Activated T-helper 2 cell treated with anti-CD3 and anti-CD28 coated beads, Interferon-gamma antibody, Interleukin-2, Interleukin-4, amounts not matched to agents 10 μg/mL and 5 μg/mL and 100 μg/mL, durations not matched to agents 14 hours and 24 hours and 36 hours (primary cell): ENCODE data around the gene EPHA5. TPM values are rescaled to one million over a fixed set of nuclear protein-coding genes. Genes with fewer than 3 reads are reported as not detected.

Experiments used
- DNase-seq: peaks from one replicate; pipeline ENCODE4 v3.0.0; 2021; ENCODE audit warnings: low spot score
- H3K27ac Mint-ChIP-seq: one replicate; pipeline ENCODE4 v1.8.0; 2021; ENCODE audit warnings: mixed read lengths
- H3K27me3 Mint-ChIP-seq: one replicate; pipeline ENCODE4 v1.8.0; 2021; ENCODE audit warnings: low read depth, mixed read lengths
- H3K36me3 Mint-ChIP-seq: one replicate; pipeline ENCODE4 v1.8.0; 2021; ENCODE audit warnings: low read depth, mixed read lengths
- H3K4me1 Mint-ChIP-seq: one replicate; pipeline ENCODE4 v1.8.0; 2021; ENCODE audit warnings: low read depth, mixed read lengths
- H3K4me3 Mint-ChIP-seq: one replicate; pipeline ENCODE4 v1.8.0; 2021; ENCODE audit warnings: low read depth, mild to moderate bottlenecking, moderate library complexity, mixed read lengths
- H3K9me3 Mint-ChIP-seq: one replicate; pipeline ENCODE4 v1.8.0; 2021; ENCODE audit warnings: mixed read lengths
- intact Hi-C: fragments of 100-400 bp; cut with micrococcal nuclease; formaldehyde crosslinking; loops from one replicate; pipeline ENCODE4 v1.15.1; 2023
- total RNA-seq: library from RNA; stranded (reverse); gene quantifications from 2 replicates; pipeline ENCODE4 v1.2.3, GENCODE V29; 2022

Gene EPHA5
- total RNA-seq, 1 donor from 2014 or later = not detected

DNA sequence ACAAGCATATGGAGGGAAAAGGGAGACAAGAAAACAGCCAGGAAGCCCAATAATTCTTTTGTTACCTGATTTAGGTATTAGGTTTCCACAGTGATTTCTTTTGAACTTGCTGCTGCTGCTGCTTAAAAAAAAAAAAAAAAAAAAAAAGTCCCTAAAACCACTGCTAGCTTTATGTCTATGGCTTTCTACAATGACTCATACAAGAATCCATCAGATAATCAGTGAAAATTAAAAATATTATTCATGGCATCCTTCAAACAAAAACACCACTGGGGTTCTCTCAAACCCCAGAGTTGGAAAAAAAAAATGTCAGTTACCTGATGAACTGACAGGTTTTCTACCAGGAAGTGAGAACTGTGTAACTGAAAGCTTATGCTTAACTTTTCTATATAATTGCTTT lies 14.3 kb downstream of the EPHA5 start:
- H3K27ac Mint-ChIP-seq = no peak overlapping the region
- no peak overlapping the region for H3K4me3 Mint-ChIP-seq
- H3K36me3 Mint-ChIP-seq = no peaks in the 10 kb centered on the region
- no peak for DNase-seq
- H3K9me3 Mint-ChIP-seq = peaks cover 1% of the 10 kb centered on the region
- intact Hi-C loops = no loop called here
- no peaks in the 10 kb centered on the region for H3K4me1 Mint-ChIP-seq
- no peaks in the 10 kb centered on the region for H3K27me3 Mint-ChIP-seq

DNA sequence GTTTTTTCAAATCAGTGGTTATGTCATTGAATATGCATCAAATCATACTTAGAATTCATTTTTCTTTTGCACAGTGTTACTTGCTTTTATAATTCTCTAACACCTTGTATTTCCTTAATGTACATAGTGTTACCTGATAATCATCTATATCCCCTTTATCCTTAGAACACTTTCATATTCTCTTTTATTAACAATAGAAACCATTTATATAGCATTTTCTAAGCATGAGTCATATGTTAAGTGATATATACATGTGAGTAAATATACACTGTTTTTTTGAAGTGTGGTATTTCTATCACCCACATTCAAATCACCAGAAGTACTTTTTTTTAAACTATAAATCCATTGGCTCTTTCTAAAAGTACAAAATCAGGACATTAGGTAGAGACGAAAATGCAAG lies 15.3 kb downstream of the EPHA5 start:
- Mint-ChIP-seq H3K27ac (no peak overlapping the region), H3K9me3 (peaks cover 7% of the 10 kb centered on the region), H3K4me1 (no peaks in the 10 kb centered on the region), H3K4me3 (no peak overlapping the region), H3K27me3 (no peaks in the 10 kb centered on the region), H3K36me3 (no peaks in the 10 kb centered on the region)
- no peak for DNase-seq
- intact Hi-C loops = no loop called here

DNA sequence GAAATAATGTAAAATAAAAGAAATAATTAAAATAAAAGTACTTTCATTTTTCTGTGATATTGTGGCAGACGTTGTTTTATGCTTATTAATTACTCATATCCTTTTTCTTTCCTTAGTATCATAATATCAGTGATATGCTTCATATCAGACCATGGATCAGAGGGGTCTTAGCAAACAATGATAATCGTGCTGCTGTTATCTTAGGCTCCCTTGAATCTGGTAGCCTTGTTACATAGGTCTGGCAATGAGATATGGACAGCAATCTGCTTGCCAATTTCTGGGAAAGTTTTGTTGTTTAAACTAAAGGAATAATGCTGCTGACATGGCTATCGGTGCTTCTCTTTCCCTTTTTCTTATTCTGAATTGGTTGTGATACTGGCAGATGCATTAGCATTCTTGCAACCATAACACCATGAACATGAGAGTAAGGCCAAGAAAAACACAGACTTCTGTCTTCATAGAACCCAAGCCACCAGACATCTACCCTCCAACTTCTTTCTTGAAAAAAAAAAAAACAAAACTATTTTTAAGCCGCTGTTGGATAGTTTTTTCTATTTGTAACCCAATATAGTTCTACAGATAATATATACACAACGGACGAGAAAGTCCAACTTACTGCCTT lies 16.4 kb downstream of the EPHA5 start:
- no peak for DNase-seq
- H3K36me3 Mint-ChIP-seq = no peaks in the 10 kb centered on the region
- H3K4me3 Mint-ChIP-seq = no peak overlapping the region
- intact Hi-C loops = no loop called here
- H3K9me3 Mint-ChIP-seq = peaks cover 7% of the 10 kb centered on the region
- no peaks in the 10 kb centered on the region for H3K4me1 Mint-ChIP-seq
- H3K27ac Mint-ChIP-seq = no peak overlapping the region
- no peaks in the 10 kb centered on the region for H3K27me3 Mint-ChIP-seq

DNA sequence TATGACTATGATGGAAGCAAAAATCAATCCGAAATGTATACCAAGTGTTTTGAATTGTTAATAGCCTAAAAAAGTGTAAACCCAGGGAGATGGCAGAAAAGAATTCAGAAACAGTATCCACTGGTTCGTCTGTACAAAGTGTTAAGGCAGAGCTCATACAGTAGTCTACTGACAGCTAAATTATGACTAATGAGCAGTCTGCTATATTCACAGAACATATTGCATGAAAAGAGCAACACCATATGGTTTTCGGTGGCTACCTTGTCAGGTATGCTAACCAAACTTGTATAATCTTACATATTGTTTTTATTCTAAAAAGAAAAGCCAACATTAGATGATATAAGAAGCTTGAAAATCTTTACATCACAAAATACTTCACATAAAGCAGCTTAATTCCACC lies 18.5 kb downstream of the EPHA5 start:
- no peak overlapping the region for H3K27ac Mint-ChIP-seq

DNA sequence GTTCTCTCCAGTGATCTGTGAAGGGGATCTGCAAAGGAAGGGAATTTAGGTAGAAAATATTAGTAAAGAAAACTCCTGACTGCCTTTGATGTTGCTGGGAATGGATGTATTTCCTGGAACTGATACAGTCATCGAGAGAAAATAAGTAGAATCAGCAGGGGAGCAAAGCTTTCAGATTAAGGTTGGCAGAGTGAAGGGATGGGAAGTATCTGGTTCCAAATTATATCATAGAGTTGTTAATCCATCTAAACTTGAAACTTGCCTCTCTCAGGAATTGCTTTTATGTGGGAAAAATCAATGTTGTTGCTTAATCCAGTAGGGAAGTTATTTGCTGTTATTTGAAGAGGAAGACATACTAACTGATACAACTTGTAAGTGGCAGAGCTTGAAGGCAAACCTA lies 19.3 kb downstream of the EPHA5 start:
- no peaks in the 10 kb centered on the region for H3K4me1 Mint-ChIP-seq
- intact Hi-C loops = no loop called here
- H3K4me3 Mint-ChIP-seq = no peak overlapping the region
- DNase-seq = no peak
- H3K9me3 Mint-ChIP-seq = peaks cover 7% of the 10 kb centered on the region
- H3K36me3 Mint-ChIP-seq = no peaks in the 10 kb centered on the region
- H3K27ac Mint-ChIP-seq = no peak overlapping the region
- H3K27me3 Mint-ChIP-seq = no peaks in the 10 kb centered on the region

More for the DNA sequence above, 18.5 kb downstream of the EPHA5 start:
- H3K4me3 Mint-ChIP-seq = no peak overlapping the region
- peaks cover 7% of the 10 kb centered on the region for H3K9me3 Mint-ChIP-seq
- no peaks in the 10 kb centered on the region for H3K36me3 Mint-ChIP-seq
- H3K27me3 Mint-ChIP-seq = no peaks in the 10 kb centered on the region
- H3K4me1 Mint-ChIP-seq = no peaks in the 10 kb centered on the region
- DNase-seq = no peak
- intact Hi-C loops = no loop called here

DNA sequence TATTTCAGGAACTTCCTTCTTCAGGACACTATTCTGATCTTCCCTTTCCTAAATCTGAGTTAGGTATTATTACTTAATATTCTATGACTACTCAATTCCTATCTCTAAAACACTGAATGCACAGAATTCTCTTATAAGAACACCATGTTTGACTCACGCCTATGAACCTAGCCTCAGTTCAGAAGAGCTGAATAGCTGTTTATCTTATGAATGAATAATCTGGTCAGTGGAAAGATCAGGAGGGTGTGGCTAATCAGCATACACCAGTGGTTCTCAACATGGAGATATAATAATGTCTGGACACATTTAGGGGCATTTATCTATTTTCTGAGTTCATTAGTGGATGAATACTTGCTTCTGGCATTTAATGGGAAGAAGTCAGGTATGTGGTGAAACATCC lies 24.2 kb downstream of the EPHA5 start:
- DNase-seq = no peak
- no peaks in the 10 kb centered on the region for H3K36me3 Mint-ChIP-seq
- H3K27me3 Mint-ChIP-seq = no peaks in the 10 kb centered on the region
- H3K4me1 Mint-ChIP-seq = no peaks in the 10 kb centered on the region
- H3K9me3 Mint-ChIP-seq = peaks cover 7% of the 10 kb centered on the region
- no peak overlapping the region for H3K27ac Mint-ChIP-seq
- intact Hi-C loops = no loop called here
- H3K4me3 Mint-ChIP-seq = no peak overlapping the region

DNA sequence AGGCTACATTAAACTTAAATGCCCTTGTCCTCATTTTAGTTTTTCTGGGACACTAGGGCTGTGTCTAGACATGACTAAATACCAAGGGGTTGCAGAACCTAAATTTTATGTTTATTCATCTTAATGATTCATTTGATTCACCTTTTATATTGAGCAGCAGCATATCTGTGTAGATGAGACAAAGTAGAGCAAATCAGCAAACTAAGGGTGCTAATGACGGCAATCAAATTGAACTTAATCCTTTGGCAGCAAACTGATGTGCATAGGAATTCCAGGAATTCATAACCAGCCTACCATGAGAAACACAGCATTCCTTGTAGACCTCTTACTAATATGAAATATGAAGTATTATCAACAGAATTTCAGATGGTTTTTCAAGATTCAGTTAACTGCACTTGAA lies 25.1 kb downstream of the EPHA5 start:
- no peak for DNase-seq
- H3K27me3 Mint-ChIP-seq = no peaks in the 10 kb centered on the region
- no peak overlapping the region for H3K4me3 Mint-ChIP-seq
- H3K4me1 Mint-ChIP-seq = no peaks in the 10 kb centered on the region
- no peak overlapping the region for H3K27ac Mint-ChIP-seq
- no peaks in the 10 kb centered on the region for H3K36me3 Mint-ChIP-seq
- intact Hi-C loops = no loop called here
- H3K9me3 Mint-ChIP-seq = no peaks in the 10 kb centered on the region

DNA sequence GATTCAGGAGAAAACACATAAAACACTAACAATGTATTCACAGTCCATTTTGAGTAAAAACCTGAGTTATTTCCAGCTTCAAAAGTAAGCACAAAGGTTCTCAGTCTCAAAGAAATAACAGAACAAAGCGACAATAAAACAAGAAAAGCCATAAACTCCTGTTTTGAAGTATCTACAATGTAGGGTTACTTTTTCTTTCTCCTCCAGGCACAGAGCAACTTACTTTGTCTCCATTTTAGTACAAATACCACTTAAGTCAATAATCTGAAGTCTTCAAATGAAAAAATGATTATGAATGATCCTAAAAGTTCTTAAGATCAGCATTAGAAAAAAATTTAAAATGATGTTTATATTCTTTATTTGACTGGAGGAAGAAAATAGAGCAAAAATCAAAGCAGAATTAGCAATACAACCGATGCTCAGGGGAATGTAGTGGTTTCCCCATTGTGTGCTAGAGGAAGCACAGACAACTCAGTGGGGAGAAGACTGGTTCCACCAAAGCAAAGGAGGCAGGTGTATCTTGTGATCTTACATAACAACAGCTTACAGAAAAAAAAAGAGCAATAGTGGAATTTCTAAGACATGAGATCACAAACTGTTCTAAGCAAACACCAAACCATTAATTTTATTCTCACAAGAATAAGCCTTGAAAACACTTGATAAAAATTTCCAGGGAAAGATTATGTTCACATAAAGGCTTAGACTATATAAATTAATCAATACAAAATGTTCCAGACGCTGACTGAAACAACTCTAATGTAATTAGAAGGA lies 35.1 kb downstream of the EPHA5 start:
- DNase-seq = no peak
- Mint-ChIP-seq H3K27me3 (no peaks in the 10 kb centered on the region), H3K27ac (no peak overlapping the region)

DNA sequence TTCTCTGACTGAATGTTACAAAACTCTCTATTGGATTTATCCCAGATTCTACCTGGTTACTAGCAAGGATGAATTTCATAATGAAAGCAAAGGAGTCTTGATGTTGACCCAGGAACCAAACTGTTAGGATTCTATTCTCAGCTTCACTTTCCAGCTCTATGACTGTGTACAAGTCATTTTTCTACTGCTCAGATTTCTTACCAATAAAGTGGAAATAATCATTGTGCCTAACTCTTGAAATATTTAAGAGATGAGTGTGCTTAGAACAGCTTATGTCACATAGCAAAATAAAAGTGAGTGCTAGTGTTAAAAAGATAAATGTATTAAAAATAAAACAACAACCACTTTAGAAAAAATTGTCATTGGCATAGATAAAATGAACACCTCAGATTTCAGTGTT lies 45.6 kb downstream of the EPHA5 start:
- no peak for DNase-seq
- no peaks in the 10 kb centered on the region for H3K9me3 Mint-ChIP-seq
- H3K4me3 Mint-ChIP-seq = no peak overlapping the region
- no peaks in the 10 kb centered on the region for H3K4me1 Mint-ChIP-seq
- no peaks in the 10 kb centered on the region for H3K36me3 Mint-ChIP-seq
- intact Hi-C loops = no loop called here
- H3K27me3 Mint-ChIP-seq = no peaks in the 10 kb centered on the region
- H3K27ac Mint-ChIP-seq = no peak overlapping the region

More for the DNA sequence above, 35.1 kb downstream of the EPHA5 start:
- no peak overlapping the region for H3K4me3 Mint-ChIP-seq
- intact Hi-C loops = no loop called here
- H3K9me3 Mint-ChIP-seq = no peaks in the 10 kb centered on the region
- no peaks in the 10 kb centered on the region for H3K4me1 Mint-ChIP-seq
- H3K36me3 Mint-ChIP-seq = no peaks in the 10 kb centered on the region

DNA sequence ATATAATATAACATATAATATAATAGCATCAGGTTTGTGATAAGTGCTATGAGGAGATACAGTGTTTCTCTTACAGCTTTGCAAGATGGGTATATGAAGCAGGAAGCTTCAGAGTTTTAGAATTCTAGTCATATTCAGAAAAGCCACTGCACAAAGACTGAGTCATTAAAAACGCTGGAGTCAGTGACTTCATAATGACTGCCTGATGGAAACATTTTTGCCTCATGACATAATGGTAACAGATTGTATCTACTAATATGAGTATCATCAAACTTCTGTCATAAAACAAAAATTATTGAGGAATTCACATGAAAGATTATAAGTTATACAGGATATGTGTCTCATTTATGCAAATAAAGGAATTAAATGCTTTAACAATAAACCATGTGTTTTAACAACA lies 46.8 kb downstream of the EPHA5 start:
- no peak for DNase-seq
- no peak overlapping the region for H3K4me3 Mint-ChIP-seq
- no peak overlapping the region for H3K27ac Mint-ChIP-seq
- intact Hi-C loops = no loop called here
- H3K4me1 Mint-ChIP-seq = no peaks in the 10 kb centered on the region
- no peaks in the 10 kb centered on the region for H3K9me3 Mint-ChIP-seq
- H3K27me3 Mint-ChIP-seq = no peaks in the 10 kb centered on the region
- H3K36me3 Mint-ChIP-seq = no peaks in the 10 kb centered on the region

DNA sequence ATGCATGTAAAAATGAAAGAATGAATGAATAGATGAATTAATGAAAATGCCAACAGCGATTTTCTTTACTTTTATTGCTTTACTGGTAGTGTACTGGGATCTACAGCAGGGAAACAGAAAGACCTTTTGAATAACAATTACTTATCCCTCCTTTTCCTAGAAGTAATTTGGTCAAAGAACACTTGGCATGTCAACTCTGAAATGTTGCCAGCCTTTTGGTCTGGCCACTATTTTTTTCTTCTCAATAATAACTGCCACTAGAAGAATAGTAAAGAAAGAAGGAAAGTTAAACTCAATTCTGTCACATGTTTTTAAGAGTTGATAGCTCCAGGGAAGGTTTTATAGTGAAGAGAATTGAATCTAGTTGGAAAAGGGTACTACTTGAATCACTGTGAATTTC lies 52.9 kb downstream of the EPHA5 start:
- no peak for DNase-seq
- Mint-ChIP-seq H3K4me3 (no peak overlapping the region), H3K27me3 (no peaks in the 10 kb centered on the region), H3K27ac (no peak overlapping the region), H3K9me3 (peaks cover 11% of the 10 kb centered on the region), H3K4me1 (no peaks in the 10 kb centered on the region), H3K36me3 (no peaks in the 10 kb centered on the region)
- intact Hi-C loops = no loop called here

DNA sequence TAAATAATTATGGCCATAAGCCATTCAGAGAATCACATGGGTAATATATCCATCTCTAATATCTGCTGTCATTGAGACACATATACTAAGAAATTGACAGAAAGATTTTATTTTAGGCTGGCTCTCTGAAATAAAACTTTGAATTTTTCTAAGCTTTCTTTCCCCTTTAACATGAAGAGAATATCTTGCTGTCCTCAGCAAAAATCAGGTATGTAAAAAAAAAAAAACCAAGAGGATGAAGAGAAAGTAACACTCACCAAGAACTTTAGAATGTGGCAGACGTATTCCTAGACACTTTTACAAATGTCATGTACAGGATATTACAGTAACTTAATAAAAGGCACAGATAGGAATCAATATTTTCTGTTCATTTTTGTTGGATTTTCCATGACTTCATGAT lies 65.8 kb downstream of the EPHA5 start:
- no peaks in the 10 kb centered on the region for H3K4me1 Mint-ChIP-seq
- no peak overlapping the region for H3K27ac Mint-ChIP-seq
- intact Hi-C loops = no loop called here
- no peak for DNase-seq
- H3K36me3 Mint-ChIP-seq = no peaks in the 10 kb centered on the region
- H3K4me3 Mint-ChIP-seq = no peak overlapping the region
- H3K9me3 Mint-ChIP-seq = peaks cover 3% of the 10 kb centered on the region
- H3K27me3 Mint-ChIP-seq = no peaks in the 10 kb centered on the region

DNA sequence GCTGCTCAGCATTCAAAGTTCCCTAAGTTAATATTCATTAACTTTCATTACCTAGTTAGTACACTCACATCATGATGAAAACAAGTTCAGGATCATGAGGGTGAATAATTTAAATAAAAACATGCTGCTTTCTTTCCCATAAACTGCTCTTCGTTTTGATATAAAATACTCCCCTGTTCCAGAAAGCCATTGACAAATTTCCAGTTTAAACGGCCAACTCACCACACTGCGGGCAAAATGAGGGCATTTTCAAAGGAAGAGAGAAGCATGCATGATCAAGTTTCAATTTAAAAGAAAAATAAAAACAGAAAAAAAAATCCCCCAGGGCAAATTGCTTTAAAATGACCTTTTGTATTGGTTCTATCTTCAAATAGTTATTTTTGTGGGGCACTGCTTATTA lies 69.6 kb downstream of the EPHA5 start:
- Mint-ChIP-seq H3K4me3 (no peak overlapping the region), H3K36me3 (no peaks in the 10 kb centered on the region), H3K4me1 (no peaks in the 10 kb centered on the region), H3K27ac (no peak overlapping the region), H3K27me3 (no peaks in the 10 kb centered on the region), H3K9me3 (peaks cover 12% of the 10 kb centered on the region)
- DNase-seq = no peak
- intact Hi-C loops = no loop called here
